ENCODE measurements around the gene FN3K. TPM values are rescaled to one million over a fixed set of nuclear protein-coding genes. Genes with fewer than 3 reads are reported as not detected.
"Not testable (repeated sequence)": the region's sequence is repeated elsewhere in the genome, so short reads cannot be mapped to it uniquely, and the experiment has no call there.

Gene FN3K
- polyA plus RNA-seq, 3 donors, result 0.15 TPM; not detected in 2

GRCh38 chr17:82740906-82741759 is 5.7 kb downstream of the FN3K start:
- Histone ChIP-seq H3K79me2 (ENCODE audit: insufficient read depth, low read length) (no peaks in the 10 kb centered on the region), H3K27me3 (ENCODE audit: control insufficient read depth in 2 of 2, insufficient read depth in 2 of 2, low read length in 2 of 2) (peaks cover 0 to under 1% of the 10 kb centered on the region in 2 donors), H3K36me3 (replicated peaks in 1 of 2; ENCODE audit: control insufficient read depth in 1 of 2, insufficient read depth in 2 of 2, low read length in 2 of 2) (no peaks in the 10 kb centered on the region), H3K9ac (ENCODE audit: insufficient read depth, low read length, poor library complexity, severe bottlenecking) (no peak overlapping the region), H3K4me1 (ENCODE audit: control insufficient read depth in 1 of 2, insufficient read depth in 2 of 2, low read length in 2 of 2) (no peaks in the 10 kb centered on the region), H3K27ac (ENCODE audit: low read depth in 1 of 2, low read length in 2 of 2) (no peak overlapping the region), H4K20me1 (ENCODE audit: insufficient read depth, low read length) (no peaks in the 10 kb centered on the region), H3K4me2 (replicated peaks; ENCODE audit: extremely low read depth, low read length, poor library complexity, severe bottlenecking) (no peak overlapping the region), H2AFZ (ENCODE audit: insufficient read depth, low read depth, low read length, poor library complexity, severe bottlenecking) (no peak overlapping the region), H3K9me3 (replicated peaks in 1 of 2; ENCODE audit: control insufficient read depth in 1 of 2, insufficient read depth in 1 of 2, low read length in 2 of 2) (peaks cover 9 to 25% of the 10 kb centered on the region in 2 donors), H3K4me3 (replicated peaks in 1 of 3; ENCODE audit: low read depth in 2 of 3, low read length in 3 of 3) (no peak overlapping the region)
- Mint-ChIP-seq H3K9me3 (peaks cover 11 to 45% (median 34%) of the 10 kb centered on the region in 7 donors), H3K36me3 (peaks cover 2 to 5% of the 10 kb centered on the region in 2 donors), H3K27ac (no peak overlapping the region), H3K4me3 (no peak overlapping the region), H3K4me1 (no peaks in the 10 kb centered on the region), H3K27me3 (ENCODE audit: low read depth in 3 of 3) (peaks cover 3 to 8% (median 7%) of the 10 kb centered on the region in 3 donors)
- no peak for TF ChIP-seq CTCF (IDR thresholded peaks at IDR 0.05)
- intact Hi-C loops (cut with micrococcal nuclease), result no loop called here
- no peak for DNase-seq
- WGBS (ENCODE audit: insufficient coverage), result 93% methylated on average over 2 of the region's 10 CpGs

- 93% methylated on average over 12 of the region's 16 CpGs for WGBS (ENCODE audit: insufficient coverage)
- Mint-ChIP-seq H3K27ac (no peak overlapping the region), H3K4me3 (no peak overlapping the region), H3K9me3 (peaks cover 14 to 66% (median 48%) of the 10 kb centered on the region in 7 donors), H3K36me3 (peaks cover 2 to 5% of the 10 kb centered on the region in 2 donors), H3K27me3 (ENCODE audit: low read depth in 3 of 3) (peaks cover 1 to 9% (median 2%) of the 10 kb centered on the region in 3 donors), H3K4me1 (no peaks in the 10 kb centered on the region)
- no peak for TF ChIP-seq CTCF (IDR thresholded peaks at IDR 0.05)
- Histone ChIP-seq H3K36me3 (replicated peaks in 1 of 2; ENCODE audit: control insufficient read depth in 1 of 2, insufficient read depth in 2 of 2, low read length in 2 of 2) (no peaks in the 10 kb centered on the region), H3K9ac (ENCODE audit: insufficient read depth, low read length, poor library complexity, severe bottlenecking) (no peak overlapping the region), H3K4me3 (replicated peaks in 1 of 3; ENCODE audit: low read depth in 2 of 3, low read length in 3 of 3) (no peak overlapping the region), H3K27me3 (ENCODE audit: control insufficient read depth in 2 of 2, insufficient read depth in 2 of 2, low read length in 2 of 2) (no peaks in the 10 kb centered on the region), H3K79me2 (ENCODE audit: insufficient read depth, low read length) (no peaks in the 10 kb centered on the region), H3K4me1 (ENCODE audit: control insufficient read depth in 1 of 2, insufficient read depth in 2 of 2, low read length in 2 of 2) (no peaks in the 10 kb centered on the region), H3K27ac (ENCODE audit: low read depth in 1 of 2, low read length in 2 of 2) (no peak overlapping the region), H3K4me2 (replicated peaks; ENCODE audit: extremely low read depth, low read length, poor library complexity, severe bottlenecking) (no peak overlapping the region), H2AFZ (ENCODE audit: insufficient read depth, low read depth, low read length, poor library complexity, severe bottlenecking) (no peak overlapping the region), H4K20me1 (ENCODE audit: insufficient read depth, low read length) (no peaks in the 10 kb centered on the region), H3K9me3 (replicated peaks in 1 of 2; ENCODE audit: control insufficient read depth in 1 of 2, insufficient read depth in 1 of 2, low read length in 2 of 2) (peaks cover 9 to 34% of the 10 kb centered on the region in 2 donors)
- intact Hi-C loops (cut with micrococcal nuclease), result no loop called here
- no peak for DNase-seq
Observed at GRCh38 chr17:82743344-82744219, 8.2 kb downstream of the FN3K start.

- H3K4me2 ChIP-seq (replicated peaks; ENCODE audit: extremely low read depth, low read length, poor library complexity, severe bottlenecking); H2AFZ ChIP-seq (ENCODE audit: insufficient read depth, low read depth, low read length, poor library complexity, severe bottlenecking); H3K4me3 ChIP-seq (replicated peaks in 1 of 3; ENCODE audit: low read depth in 2 of 3, low read length in 3 of 3); H3K36me3 Mint-ChIP-seq; H3K27me3 ChIP-seq (ENCODE audit: control insufficient read depth in 2 of 2, insufficient read depth in 2 of 2, low read length in 2 of 2); H3K27ac Mint-ChIP-seq; H3K4me1 Mint-ChIP-seq; H3K27ac ChIP-seq (ENCODE audit: low read depth in 1 of 2, low read length in 2 of 2); DNase-seq; H3K36me3 ChIP-seq (replicated peaks in 1 of 2; ENCODE audit: control insufficient read depth in 1 of 2, insufficient read depth in 2 of 2, low read length in 2 of 2); intact Hi-C loops (cut with micrococcal nuclease); H3K4me1 ChIP-seq (ENCODE audit: control insufficient read depth in 1 of 2, insufficient read depth in 2 of 2, low read length in 2 of 2); H3K79me2 ChIP-seq (ENCODE audit: insufficient read depth, low read length); H4K20me1 ChIP-seq (ENCODE audit: insufficient read depth, low read length); H3K4me3 Mint-ChIP-seq; H3K9ac ChIP-seq (ENCODE audit: insufficient read depth, low read length, poor library complexity, severe bottlenecking): not testable (repeated sequence)
- peaks cover 9 to 34% of the 10 kb centered on the region in 2 donors for H3K9me3 ChIP-seq (replicated peaks in 1 of 2; ENCODE audit: control insufficient read depth in 1 of 2, insufficient read depth in 1 of 2, low read length in 2 of 2)
- no CpG with 5 or more reads among the region's 7 CpGs for WGBS (ENCODE audit: insufficient coverage)
- Mint-ChIP-seq H3K9me3 (peaks cover 14 to 68% (median 48%) of the 10 kb centered on the region in 7 donors), H3K27me3 (ENCODE audit: low read depth in 3 of 3) (peaks cover 1 to 18% (median 2%) of the 10 kb centered on the region in 3 donors)
Observed at GRCh38 chr17:82744736-82745135, 9.3 kb downstream of the FN3K start.
